GM19035 (cell line): Measurements from ENCODE around the gene ATXN1L.
"Not testable (repeated sequence)": the region's sequence is repeated elsewhere in the genome, so short reads cannot be mapped to it uniquely, and the experiment has no call there.

Experiments used
- ATAC-seq: cut with Tn5 transposase; IDR thresholded peaks from one replicate; pipeline ENCODE4 v1.9.1; 2021; ENCODE audit not compliant: unreplicated experiment

ATXN1L gene

GRCh38 chr16:71845639-71846430, at the start of gene ATXN1L:
ATXN1L (plus strand) TSS chr16:71845976; CDS start chr16:71849741, 3,765 bp downstream.
- ATAC-seq = peak; percentile 66

DNA sequence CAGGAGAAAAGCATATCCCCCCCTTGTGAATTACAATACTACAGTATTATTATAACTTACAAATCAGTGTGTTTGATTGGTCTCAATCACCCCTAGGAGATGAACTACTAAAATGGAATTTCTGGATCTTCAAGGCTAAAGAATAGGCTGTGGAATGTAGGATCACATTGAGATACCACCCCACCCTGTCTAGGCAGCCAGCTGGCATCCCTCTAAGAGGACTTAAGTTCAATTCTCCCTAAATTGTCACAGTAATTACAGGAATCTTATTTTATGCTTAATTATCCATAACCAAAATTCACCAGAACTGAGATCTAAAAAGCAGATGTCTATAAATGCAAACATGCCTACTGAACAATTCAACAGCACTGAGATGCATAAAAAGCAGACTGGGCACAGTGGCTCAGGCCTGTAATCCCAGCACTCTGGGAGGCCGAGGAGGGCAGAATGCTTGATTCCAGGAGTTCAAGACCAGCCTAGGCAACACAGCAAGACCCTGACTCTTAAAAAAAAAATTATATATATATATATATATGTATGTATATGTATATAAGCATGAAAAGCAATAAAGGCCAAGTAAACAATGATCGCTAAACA, 49.2 kb upstream of the ATXN1L start:
- ATAC-seq = no peak

- no peak for ATAC-seq
These were observed 42.5 kb upstream of the ATXN1L start for GRCh38 chr16:71803305-71803690.

DNA sequence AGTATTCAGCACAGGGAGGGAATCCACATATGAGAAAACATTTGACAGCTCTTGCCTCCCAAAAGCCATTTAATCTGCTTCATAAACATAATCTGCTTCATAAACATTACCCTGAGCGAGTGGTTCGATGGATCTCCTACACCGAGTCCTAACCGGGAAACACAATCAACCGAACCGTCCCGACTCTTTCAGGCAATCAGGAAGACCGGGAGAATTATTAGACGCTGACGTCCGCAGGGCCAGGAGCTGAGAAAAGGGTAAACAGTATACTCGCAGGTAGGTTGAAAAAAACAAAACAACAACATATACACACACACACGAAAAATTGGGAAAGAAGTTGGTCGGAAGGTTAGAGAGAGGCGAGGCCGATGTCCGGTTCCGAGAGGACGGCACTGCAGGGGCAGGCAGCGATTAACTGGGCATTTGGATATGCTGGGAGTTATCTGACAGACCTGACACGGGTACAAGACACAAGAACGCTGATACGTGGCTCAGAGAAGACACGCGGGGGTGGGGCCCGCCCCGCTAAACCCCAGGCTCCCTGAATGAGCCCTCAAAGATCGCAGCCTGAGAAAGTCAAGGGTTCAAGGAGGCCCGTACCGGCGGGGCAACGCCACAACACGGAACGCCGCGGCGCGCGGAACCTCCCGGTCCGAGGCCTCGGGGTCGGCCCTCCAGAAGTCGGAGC, 37.7 kb upstream of the ATXN1L start:
- peak; percentile 44 for ATAC-seq

GRCh38 chr16:71808593-71809459, 37.0 kb upstream of the ATXN1L start, which contains the start of gene AP1G1:
AP1G1 (minus strand) TSS chr16:71808834; CDS start chr16:71789479, 19,355 bp downstream.
- ATAC-seq = peak; percentile 84

GRCh38 chr16:71810155-71810530, 35.6 kb upstream of the ATXN1L start:
- not testable (repeated sequence) for ATAC-seq

DNA sequence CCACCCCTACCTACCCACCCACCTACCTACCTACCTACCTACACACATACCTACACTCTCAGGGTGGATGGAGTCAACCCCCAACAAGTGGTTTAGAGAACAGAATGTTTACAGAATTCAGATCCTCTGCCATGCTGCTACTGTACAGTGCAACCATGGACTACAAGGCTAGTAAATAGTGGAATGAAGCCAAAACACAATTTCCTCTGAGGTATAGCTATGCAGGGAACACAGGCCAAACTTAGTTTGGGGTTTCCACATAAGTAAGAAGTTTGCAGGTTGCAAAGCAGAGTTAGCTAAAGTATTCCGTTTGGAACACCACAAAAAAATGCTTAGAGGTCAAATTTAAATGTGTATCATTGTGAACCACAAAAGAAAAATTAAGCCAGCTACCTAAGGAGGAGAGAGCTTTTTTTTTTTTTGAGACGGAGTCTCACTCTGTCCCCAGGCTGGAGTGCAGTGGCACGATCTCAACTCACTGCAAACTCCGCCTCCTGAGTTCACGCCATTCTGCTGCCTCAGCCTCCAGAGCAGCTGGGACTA, 34.4 kb upstream of the ATXN1L start:
- ATAC-seq = no peak

DNA sequence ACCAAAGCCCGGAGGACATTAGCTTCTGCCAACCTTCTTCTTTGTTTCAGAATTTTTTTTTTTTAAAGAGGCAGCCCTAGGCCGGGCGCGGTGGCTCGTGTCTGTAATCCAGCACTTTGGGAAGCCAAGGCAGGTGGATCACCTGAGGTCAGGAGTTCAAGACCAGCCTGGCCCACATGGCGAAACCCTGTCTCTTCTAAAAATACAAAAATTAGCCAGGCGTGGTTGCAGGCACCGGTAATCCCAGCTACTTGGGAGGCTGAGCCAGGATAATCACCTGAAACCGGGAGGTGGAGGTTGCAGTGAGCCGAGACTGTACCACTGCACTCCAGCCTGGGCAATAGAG, 28.6 kb upstream of the ATXN1L start:
- ATAC-seq = peak; percentile 3

GRCh38 chr16:71826533-71827017, 19.2 kb upstream of the ATXN1L start:
- no peak for ATAC-seq

DNA sequence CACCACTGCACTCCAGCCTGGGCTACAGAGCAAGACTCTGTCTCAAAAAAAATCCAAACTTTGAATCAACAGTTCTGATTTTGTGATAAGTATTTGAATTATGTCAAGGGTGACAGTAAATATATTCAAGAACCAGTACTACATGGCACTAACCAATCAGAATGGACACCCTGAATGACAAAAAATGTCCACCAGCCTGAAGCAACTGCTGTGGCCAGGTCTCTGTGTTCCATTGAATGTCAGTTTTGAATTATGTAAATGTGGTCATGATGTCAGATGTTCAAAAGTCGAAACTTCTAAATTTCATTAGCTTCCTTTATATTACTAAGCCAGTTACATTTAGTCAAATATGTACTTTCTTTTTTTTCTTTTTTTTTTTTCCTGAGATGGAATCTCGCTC, 15.4 kb upstream of the ATXN1L start:
- no peak for ATAC-seq

DNA sequence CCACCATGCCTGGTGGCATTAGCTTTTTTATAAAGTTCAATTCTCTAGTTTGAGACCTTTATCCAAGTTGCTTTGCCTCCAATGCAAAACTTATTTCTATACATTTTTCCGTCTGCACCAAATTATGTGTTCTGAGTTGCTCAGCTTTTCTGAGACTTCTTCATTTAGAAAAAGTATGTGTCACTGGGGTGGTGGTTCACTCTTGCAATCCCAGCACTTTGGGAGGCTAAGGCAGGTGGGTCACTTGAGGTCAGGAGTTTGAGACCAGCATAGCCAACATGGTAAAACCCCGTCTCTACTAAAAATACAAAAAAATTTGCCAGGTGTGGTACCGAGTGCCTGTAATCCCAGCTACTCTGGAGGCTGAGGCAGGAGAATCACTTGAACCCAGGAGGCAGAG, 14.1 kb upstream of the ATXN1L start:
- ATAC-seq = not testable (repeated sequence)

- not testable (repeated sequence) for ATAC-seq
These were observed 13.7 kb upstream of the ATXN1L start for GRCh38 chr16:71832112-71832511.

GRCh38 chr16:71834291-71834690, 11.5 kb upstream of the ATXN1L start:
- no peak for ATAC-seq

- ATAC-seq = no peak
These were observed 8.6 kb upstream of the ATXN1L start for GRCh38 chr16:71837150-71837549.

- no peak for ATAC-seq
These were observed 5.7 kb upstream of the ATXN1L start for GRCh38 chr16:71840052-71840451.

GRCh38 chr16:71843572-71843971, 2.2 kb upstream of the ATXN1L start:
- peak; percentile 28 for ATAC-seq

GRCh38 chr16:71846431-71846830, 655 bp downstream of the ATXN1L start:
- peak; percentile 15 for ATAC-seq

GRCh38 chr16:71847096-71847495, 1.3 kb downstream of the ATXN1L start:
- ATAC-seq = no peak

DNA sequence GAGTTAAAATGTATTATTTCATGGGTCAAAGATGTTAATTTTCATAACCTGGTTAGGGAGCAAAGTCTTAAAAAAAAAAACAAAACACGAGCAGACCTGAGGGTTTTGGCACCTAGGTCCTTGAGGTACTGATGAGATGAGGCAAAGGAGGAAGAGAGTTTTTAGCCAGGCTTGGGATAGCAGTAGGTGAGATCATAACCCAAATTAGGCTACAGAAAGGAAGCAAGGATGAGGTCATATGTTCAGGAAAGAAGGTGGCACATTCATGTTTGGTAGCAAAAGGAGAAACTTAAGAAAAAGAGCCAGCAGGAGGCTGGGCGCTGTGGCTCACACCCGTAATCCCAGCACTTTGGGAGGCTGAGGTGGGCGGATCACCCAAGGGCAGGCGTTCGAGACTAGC, 2.8 kb downstream of the ATXN1L start:
- no peak for ATAC-seq

GRCh38 chr16:71851746-71852145, 6.0 kb downstream of the ATXN1L start:
- no peak for ATAC-seq

GRCh38 chr16:71852158-71852557, 6.4 kb downstream of the ATXN1L start:
- ATAC-seq = no peak
